NCI-H146 treated with DMSO at 0.1 percent for 48 hours (cell line): ENCODE data around the gene CLDN7.

Source experiments
- DNase-seq: peaks from one replicate; lab custom pipeline; 2025; ENCODE audit not compliant: unreplicated experiment; lab: John Stamatoyannopoulos, UW

Gene CLDN7

GRCh38 chr17:7238420-7239090, 23.7 kb downstream of the CLDN7 start:
- DNase-seq, result no peak

GRCh38 chr17:7237761-7238419, 24.4 kb downstream of the CLDN7 start:
- DNase-seq, result peak; percentile 16

DNA sequence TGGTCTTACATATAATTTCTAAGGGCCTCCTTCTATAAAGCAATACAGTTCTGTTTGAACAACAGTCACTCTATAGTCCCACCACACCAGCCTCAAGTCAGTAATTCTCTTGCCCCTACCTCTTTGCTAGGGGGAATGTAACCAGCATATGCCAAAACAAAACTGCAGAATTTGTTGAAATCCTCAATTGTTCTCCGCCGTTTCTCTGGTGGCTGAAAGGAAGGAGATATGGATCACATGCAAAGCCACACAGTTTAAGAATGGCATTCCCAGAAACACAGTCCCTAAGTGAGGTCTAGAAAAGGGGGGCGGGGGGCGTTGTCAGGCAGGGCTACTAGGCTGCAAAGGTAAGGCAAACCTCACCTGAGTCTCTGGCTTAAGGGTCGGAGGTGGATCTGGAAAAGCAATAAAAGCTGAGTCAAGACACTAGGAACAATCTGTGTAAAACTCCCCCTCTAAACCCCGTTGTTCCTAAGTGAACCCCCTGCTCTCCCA, 25.0 kb downstream of the CLDN7 start:
- no peak for DNase-seq

GRCh38 chr17:7236808-7237207, 25.5 kb downstream of the CLDN7 start:
- DNase-seq, result no peak

DNA sequence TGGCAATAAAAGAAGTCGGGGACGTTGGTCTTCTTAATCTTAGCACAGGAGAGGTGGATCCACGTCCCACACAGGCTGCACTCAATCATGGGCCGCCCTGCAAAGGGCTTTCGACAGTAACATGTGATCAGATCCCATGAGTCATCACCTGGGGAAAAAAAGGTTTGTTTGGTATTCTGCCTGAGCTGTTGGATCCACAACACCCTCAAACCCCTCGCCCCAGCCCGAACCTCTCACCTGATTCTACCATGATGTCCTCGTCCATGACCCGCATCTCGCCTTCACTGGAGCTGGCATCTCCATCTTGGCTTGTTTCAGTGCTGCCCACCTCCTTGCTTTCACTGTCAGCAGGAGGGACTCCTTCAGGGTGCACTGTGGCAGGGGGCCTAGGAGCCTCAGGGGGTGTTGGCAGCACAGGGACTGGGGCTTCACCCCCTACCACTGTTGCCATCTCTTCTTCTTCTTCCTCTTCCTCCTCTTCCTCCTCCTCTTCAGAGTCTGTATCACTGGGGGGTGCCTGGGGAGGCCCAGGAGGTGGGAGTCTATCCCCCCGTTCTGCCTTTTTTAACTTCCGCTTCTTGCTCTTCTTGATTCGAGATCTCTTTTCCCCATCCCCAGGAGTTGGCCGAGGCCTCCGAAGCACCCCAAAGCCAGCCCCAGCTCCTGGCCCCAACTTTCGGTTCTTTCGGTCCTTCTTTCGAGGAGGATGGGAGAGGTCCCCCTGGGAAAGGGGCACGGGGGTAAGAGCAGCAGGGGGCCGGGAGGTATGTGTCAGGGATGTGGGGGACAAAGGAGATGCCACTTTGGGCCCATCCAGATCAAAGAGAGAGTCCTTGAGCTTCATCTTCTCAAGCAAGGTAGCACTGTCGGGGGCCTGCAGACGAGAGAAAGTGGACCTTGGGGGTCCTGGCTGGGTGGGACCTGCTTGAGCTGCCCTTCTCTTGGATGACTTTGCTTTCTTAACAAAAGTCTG, 26.3 kb downstream of the CLDN7 start:
- DNase-seq, result no peak

- DNase-seq, result peak; percentile 91
Measured at GRCh38 chr17:7234083-7234951, 28.0 kb downstream of the CLDN7 start, which contains the start of gene DVL2. Gene DVL2, minus strand, starts transcription at chr17:7234517. Its CDS starts 255 bp downstream, at chr17:7234262.

GRCh38 chr17:7233701-7234082, 28.6 kb downstream of the CLDN7 start:
- DNase-seq, result no peak

DNA sequence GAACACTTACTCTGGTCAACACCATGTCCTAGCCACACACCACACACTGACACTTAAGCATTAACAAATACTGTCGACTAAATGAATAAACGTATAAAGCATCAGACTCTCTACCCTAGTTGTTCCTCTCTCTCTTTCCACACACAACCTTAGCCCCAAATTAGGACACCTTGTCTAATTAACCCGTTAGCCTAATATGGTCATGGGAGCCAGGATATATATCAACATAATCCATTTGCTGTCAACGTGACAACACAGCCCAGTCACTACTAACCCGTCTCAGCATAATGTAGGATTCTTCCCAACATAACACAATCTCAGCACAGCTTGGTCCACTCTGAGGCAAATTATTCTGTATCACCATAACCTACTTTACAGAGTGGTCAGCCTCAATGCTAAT, 30.2 kb downstream of the CLDN7 start:
- no peak for DNase-seq

DNA sequence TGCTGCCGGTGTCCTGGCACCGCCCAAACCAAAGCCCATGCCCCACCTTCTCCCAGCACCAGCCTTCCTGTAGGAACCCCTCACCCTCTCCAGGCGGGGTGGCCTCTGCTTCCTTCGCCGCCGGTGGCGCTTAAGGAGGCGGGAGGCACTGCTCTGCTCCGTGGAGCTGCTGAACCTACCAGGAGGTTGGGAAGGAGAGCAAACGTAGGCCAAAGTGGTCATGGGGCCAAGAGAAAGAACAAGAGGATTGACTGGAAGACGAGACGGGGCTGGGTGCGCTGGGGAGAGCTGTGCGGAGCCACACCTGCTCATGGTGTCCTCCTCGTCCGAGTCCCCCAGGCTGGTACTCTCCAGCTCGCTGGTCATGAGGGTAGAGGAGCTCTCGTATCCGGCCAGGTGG, 32.8 kb downstream of the CLDN7 start:
- DNase-seq, result no peak

- no peak for DNase-seq
Measured at GRCh38 chr17:7228920-7229319, 33.4 kb downstream of the CLDN7 start.

DNA sequence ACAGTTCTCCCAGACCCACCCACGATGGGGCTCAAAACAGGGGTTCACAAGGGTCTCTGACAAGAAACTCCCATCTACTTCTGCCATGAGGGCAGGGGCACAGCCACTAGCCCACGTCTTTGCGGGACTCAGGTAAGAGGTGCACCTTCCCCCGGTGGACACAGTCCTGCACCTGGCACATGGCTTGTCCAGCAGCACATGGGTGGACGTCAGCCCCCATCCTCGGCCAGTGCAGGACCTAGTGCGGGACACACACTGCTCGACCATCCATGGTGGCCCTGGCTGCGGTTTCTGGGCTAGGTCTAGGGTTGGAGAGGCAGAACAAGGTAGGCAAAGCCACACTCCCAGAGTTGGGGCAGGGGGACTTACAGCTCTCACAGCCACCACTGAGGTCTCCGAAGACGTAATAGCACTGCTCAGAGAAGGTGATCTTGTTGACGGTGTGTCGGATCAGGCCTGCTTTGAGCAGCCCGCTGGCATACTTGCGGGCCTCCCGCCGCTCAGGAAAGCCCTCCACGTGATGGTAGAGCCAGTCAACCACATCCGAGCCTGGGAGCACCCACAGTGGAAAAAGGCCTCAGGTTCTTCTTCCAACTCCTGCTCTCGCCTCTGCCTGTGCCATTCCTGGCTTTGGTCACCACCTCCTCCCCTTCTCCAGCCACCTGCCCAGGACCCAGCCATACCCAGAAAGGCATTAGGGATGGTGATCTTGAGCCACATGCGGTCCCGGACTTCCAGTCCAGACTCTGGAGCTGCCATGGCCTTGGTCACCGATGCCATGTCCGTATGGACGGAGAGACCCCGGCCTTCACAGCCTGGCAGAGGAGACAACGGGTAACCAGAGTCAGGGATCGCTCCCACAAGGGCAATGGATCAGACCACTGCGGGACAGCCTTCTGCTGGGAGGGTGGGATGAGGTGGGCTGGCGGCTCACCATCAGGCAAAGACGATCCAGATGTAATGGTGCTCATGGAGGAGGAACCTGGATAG, 35.3 kb downstream of the CLDN7 start:
- no peak for DNase-seq

- no peak for DNase-seq
Measured at GRCh38 chr17:7225711-7226331, 36.5 kb downstream of the CLDN7 start.

DNA sequence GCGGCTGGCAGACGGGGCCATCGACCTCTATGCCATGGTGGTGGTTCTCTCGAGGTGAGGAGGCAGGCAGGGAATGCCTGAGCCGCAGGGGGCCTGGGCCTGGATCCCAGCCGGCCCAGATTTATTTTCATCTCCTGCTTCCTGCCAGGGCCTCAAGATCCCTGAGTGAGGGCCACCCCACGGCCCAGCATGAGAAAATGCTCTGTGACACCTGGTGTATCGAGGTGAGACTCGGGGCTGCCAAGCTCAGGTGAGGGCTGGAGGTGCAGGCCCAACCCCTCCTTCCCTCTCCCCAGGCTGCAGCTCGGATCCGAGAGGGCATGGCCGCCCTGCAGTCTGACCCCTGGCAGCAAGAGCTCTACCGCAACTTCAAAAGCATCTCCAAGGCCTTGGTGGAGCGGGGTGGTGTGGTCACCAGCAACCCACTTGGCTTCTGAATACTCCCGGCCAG, 37.6 kb downstream of the CLDN7 start:
- DNase-seq, result no peak

GRCh38 chr17:7224110-7224509, 38.2 kb downstream of the CLDN7 start:
- DNase-seq, result no peak

GRCh38 chr17:7223375-7223774, 38.9 kb downstream of the CLDN7 start:
- DNase-seq, result no peak

GRCh38 chr17:7222972-7223292, 39.3 kb downstream of the CLDN7 start:
- no peak for DNase-seq

DNA sequence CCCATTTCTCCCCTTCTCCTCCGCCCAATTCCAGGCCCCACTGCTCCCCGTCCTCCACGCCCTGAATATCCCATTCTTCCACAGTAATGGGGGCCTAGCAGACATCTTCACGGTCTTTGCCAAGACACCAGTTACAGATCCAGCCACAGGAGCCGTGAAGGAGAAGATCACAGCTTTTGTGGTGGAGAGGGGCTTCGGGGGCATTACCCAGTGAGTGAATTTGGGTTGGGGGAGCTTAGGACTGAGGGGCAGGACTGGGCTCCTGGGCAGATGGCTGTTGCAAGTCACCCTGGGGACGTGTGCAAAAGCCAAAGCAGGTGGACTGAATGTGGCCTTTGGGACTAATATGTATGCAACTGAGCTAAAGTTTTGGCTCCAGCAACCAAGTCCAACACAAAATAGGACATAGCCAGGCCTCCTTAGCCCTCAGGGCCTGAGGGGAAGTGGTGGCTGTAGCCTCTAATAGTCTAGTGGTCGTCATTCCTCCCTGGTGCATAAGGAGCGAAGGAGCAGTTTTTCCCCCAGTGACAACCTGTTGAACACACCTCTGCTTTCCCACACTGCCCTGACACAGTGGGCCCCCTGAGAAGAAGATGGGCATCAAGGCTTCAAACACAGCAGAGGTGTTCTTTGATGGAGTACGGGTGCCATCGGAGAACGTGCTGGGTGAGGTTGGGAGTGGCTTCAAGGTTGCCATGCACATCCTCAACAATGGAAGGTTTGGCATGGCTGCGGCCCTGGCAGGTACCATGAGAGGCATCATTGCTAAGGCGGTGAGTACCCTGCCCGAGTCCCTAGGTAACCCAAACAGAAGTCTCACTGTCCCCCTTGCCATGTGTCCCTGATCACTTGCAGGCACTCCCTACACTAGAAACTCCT, 39.9 kb downstream of the CLDN7 start:
- DNase-seq, result no peak
